ENCODE results near the gene MATCAP1. TPM values are rescaled to one million over a fixed set of nuclear protein-coding genes. Genes with fewer than 3 reads are reported as not detected.

MATCAP1 gene
- total RNA-seq, 2 donors from 2014 or later = 13.7 to 28.4 TPM

- H3K4me1 ChIP-seq (ENCODE audit: control insufficient read depth in 1 of 2, low read depth in 2 of 2) = no peaks in the 10 kb centered on the region
- no peak for TF ChIP-seq CTCF (IDR thresholded peaks at IDR 0.05)
- H3K27me3 ChIP-seq (replicated peaks; ENCODE audit: insufficient read depth) = no peaks in the 10 kb centered on the region
- no peak overlapping the region for H3K4me3 ChIP-seq
- no peak overlapping the region for H3K27ac ChIP-seq
- DNase-seq (ENCODE audit: low spot score) (no peak), ATAC-seq (ENCODE audit: insufficient number of reproducible peaks, low FRiP score, low read depth) (no peak)
- peaks cover 12% of the 10 kb centered on the region for H3K36me3 ChIP-seq
- H3K9me3 ChIP-seq = no peaks in the 10 kb centered on the region
Observed at GRCh38 chr16:67206838-67207248, 23.1 kb upstream of the MATCAP1 start.

DNA sequence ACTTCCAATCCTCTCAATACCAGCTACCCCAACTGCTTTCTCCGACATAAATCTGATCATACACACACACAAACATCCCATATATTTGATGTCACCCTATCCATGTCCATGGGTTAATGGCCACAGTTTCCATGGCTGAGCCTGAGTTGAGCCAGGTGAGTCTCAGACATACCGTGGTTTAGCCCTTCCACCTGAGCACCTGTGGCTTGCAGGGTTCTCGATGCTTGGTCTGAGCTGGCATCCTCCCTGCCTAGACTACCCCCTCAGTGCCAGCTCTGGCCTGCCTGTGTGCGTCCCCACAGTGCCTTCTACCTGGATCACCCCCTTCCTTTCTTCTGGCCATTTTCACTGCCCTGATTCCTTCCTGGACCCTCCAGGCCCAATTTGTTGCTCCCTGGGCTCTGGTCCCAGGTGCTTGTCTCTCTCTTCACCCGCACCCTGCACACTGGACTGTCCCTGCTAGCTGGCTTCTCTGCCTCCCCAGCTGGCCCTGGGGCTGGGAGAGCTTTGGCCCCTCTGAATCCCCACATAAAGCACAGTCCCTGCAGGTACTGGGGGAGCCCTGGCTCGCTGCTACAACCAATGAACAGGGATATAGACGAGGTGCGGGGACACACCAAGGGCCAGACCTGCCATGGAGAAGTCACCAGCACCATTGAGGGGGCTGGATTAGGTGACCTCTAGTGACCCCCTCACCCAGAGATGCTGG lies 22.5 kb upstream of the MATCAP1 start:
- peaks cover 16% of the 10 kb centered on the region for H3K36me3 ChIP-seq
- no peak overlapping the region for H3K27ac ChIP-seq
- no peak for DNase-seq (ENCODE audit: low spot score)
- H3K4me1 ChIP-seq (ENCODE audit: control insufficient read depth in 1 of 2, low read depth in 2 of 2) = no peaks in the 10 kb centered on the region
- ATAC-seq (ENCODE audit: insufficient number of reproducible peaks, low FRiP score, low read depth) = no peak
- H3K9me3 ChIP-seq = no peaks in the 10 kb centered on the region
- no peak for TF ChIP-seq CTCF (IDR thresholded peaks at IDR 0.05)
- H3K4me3 ChIP-seq = no peak overlapping the region
- H3K27me3 ChIP-seq (replicated peaks; ENCODE audit: insufficient read depth) = no peaks in the 10 kb centered on the region

DNA sequence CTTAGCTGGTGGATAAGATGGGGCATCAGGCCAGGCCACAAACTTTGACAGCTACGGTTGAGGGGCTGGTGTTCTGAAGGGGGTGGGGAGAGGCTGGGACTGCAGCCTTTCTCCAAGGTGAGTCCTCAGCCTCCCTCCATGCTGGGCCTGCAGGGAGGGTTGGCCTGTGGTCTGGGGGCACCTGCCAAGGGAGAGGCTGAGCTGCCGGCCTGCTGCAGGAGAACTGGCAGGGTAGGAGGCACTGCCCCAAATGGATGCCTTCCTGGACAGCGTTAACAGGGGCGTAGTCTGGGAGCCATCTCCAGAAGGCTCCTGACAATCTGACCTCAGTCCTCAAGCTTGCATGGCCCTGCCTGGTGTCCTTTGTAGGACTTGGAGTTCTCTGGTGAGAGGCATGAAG lies 20.3 kb upstream of the MATCAP1 start:
- Histone ChIP-seq H3K27me3 (replicated peaks; ENCODE audit: insufficient read depth) (no peaks in the 10 kb centered on the region), H3K4me3 (no peak overlapping the region), H3K36me3 (peaks cover 17% of the 10 kb centered on the region), H3K9me3 (no peaks in the 10 kb centered on the region), H3K4me1 (ENCODE audit: control insufficient read depth in 1 of 2, low read depth in 2 of 2) (no peaks in the 10 kb centered on the region), H3K27ac (no peak overlapping the region)
- ATAC-seq (ENCODE audit: insufficient number of reproducible peaks, low FRiP score, low read depth) (no peak), DNase-seq (ENCODE audit: low spot score) (no peak)
- no peak for TF ChIP-seq CTCF (IDR thresholded peaks at IDR 0.05)

DNA sequence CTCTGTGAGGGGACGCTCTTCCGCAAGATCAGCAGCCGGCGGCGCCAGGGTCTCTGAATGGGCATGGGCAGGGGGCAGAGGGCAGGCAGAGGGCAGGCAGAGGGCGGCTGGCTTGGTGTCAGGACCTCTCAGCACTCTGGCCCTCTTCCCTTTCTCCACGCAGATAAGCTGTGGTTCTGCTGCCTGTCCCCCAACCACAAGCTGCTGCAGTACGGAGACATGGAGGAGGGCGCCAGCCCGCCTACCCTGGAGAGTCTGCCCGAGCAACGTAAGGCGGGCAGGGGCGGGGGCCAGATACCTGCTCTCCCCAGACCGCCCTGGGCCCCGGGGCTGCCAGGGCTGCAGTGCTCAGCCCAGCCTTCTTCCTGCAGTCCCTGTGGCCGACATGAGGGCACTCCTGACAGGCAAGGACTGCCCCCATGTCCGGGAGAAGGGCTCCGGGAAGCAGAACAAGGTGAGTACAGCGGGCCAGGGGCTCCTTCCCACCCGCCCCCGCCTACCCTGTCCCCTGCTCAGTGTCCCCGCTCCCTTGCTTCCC lies 19.3 kb upstream of the MATCAP1 start:
- Histone ChIP-seq H3K27ac (no peak overlapping the region), H3K4me3 (no peak overlapping the region), H3K36me3 (peaks cover 17% of the 10 kb centered on the region), H3K27me3 (replicated peaks; ENCODE audit: insufficient read depth) (no peaks in the 10 kb centered on the region), H3K4me1 (ENCODE audit: control insufficient read depth in 1 of 2, low read depth in 2 of 2) (peaks cover 0 to 5% of the 10 kb centered on the region in 2 donors), H3K9me3 (no peaks in the 10 kb centered on the region)
- ATAC-seq (ENCODE audit: insufficient number of reproducible peaks, low FRiP score, low read depth) = no peak
- TF ChIP-seq CTCF (IDR thresholded peaks at IDR 0.05) = no peak
- no peak for DNase-seq (ENCODE audit: low spot score)

- Histone ChIP-seq H3K27me3 (replicated peaks; ENCODE audit: insufficient read depth) (no peaks in the 10 kb centered on the region), H3K36me3 (peaks cover 20% of the 10 kb centered on the region), H3K4me1 (ENCODE audit: control insufficient read depth in 1 of 2, low read depth in 2 of 2) (peaks cover 0 to 10% of the 10 kb centered on the region in 2 donors), H3K4me3 (no peak overlapping the region), H3K27ac (no peak overlapping the region), H3K9me3 (no peaks in the 10 kb centered on the region)
- ATAC-seq (ENCODE audit: insufficient number of reproducible peaks, low FRiP score, low read depth) (no peak), DNase-seq (ENCODE audit: low spot score) (no peak)
- TF ChIP-seq CTCF (IDR thresholded peaks at IDR 0.05) = no peak
Observed at GRCh38 chr16:67202426-67202825, 18.7 kb upstream of the MATCAP1 start.
